ENCODE data around the gene C14orf39. TPM values are rescaled to one million over a fixed set of nuclear protein-coding genes. Genes with fewer than 3 reads are reported as not detected.

C14orf39 gene
- total and polyA plus RNA-seq, 2 of the 13 experiments (the other 11 are each of a cell fraction or from before 2014, with no cell fraction given) = not detected

DNA sequence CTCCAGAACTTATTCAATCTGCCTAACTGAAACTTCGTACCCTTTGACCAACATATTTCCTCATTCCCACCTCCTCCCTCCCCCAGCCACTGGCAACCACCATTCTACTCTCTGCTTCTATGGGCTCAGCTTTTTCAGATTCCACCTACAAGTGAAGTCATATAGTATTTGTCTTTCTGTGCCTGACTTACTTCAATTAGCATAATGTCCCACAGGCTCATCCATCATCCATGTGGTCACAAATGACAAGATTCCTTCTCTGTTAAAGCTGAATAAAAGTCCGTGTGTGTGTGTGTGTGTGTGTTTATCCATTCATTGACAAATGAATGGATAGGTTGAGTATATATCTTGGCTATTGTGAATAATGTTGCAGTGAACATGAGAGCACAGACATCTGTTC is 1.3 kb upstream of the C14orf39 start (continued):
- TF ChIP-seq, protein P1, sequence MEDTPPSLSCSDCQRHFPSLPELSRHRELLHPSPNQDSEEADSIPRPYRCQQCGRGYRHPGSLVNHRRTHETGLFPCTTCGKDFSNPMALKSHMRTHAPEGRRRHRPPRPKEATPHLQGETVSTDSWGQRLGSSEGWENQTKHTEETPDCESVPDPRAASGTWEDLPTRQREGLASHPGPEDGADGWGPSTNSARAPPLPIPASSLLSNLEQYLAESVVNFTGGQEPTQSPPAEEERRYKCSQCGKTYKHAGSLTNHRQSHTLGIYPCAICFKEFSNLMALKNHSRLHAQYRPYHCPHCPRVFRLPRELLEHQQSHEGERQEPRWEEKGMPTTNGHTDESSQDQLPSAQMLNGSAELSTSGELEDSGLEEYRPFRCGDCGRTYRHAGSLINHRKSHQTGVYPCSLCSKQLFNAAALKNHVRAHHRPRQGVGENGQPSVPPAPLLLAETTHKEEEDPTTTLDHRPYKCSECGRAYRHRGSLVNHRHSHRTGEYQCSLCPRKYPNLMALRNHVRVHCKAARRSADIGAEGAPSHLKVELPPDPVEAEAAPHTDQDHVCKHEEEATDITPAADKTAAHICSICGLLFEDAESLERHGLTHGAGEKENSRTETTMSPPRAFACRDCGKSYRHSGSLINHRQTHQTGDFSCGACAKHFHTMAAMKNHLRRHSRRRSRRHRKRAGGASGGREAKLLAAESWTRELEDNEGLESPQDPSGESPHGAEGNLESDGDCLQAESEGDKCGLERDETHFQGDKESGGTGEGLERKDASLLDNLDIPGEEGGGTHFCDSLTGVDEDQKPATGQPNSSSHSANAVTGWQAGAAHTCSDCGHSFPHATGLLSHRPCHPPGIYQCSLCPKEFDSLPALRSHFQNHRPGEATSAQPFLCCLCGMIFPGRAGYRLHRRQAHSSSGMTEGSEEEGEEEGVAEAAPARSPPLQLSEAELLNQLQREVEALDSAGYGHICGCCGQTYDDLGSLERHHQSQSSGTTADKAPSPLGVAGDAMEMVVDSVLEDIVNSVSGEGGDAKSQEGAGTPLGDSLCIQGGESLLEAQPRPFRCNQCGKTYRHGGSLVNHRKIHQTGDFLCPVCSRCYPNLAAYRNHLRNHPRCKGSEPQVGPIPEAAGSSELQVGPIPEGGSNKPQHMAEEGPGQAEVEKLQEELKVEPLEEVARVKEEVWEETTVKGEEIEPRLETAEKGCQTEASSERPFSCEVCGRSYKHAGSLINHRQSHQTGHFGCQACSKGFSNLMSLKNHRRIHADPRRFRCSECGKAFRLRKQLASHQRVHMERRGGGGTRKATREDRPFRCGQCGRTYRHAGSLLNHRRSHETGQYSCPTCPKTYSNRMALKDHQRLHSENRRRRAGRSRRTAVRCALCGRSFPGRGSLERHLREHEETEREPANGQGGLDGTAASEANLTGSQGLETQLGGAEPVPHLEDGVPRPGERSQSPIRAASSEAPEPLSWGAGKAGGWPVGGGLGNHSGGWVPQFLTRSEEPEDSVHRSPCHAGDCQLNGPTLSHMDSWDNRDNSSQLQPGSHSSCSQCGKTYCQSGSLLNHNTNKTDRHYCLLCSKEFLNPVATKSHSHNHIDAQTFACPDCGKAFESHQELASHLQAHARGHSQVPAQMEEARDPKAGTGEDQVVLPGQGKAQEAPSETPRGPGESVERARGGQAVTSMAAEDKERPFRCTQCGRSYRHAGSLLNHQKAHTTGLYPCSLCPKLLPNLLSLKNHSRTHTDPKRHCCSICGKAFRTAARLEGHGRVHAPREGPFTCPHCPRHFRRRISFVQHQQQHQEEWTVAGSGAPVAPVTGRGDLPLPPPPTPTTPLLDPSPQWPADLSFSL (CRISPR knock-in tag; IDR thresholded peaks at IDR 0.05) = no peak
- TF ChIP-seq, protein P2, sequence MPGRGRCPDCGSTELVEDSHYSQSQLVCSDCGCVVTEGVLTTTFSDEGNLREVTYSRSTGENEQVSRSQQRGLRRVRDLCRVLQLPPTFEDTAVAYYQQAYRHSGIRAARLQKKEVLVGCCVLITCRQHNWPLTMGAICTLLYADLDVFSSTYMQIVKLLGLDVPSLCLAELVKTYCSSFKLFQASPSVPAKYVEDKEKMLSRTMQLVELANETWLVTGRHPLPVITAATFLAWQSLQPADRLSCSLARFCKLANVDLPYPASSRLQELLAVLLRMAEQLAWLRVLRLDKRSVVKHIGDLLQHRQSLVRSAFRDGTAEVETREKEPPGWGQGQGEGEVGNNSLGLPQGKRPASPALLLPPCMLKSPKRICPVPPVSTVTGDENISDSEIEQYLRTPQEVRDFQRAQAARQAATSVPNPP (CRISPR knock-in tag; IDR thresholded peaks at IDR 0.05) = no peak
- TF ChIP-seq SSRP1 (CRISPR knock-in tag; IDR thresholded peaks at IDR 0.05) (no peak), CCAR2 (optimal IDR thresholded peaks at IDR 0.05; ENCODE audit: low read depth, low read length) (no peak), ZNF660 (CRISPR knock-in tag; IDR thresholded peaks at IDR 0.05; ENCODE audit: borderline replicate concordance, low read depth) (no peak), SMYD3 (CRISPR knock-in tag; IDR thresholded peaks at IDR 0.05) (no peak), MIXL1 (CRISPR knock-in tag; IDR thresholded peaks at IDR 0.05) (no peak)
- TF ChIP-seq, protein P3, sequence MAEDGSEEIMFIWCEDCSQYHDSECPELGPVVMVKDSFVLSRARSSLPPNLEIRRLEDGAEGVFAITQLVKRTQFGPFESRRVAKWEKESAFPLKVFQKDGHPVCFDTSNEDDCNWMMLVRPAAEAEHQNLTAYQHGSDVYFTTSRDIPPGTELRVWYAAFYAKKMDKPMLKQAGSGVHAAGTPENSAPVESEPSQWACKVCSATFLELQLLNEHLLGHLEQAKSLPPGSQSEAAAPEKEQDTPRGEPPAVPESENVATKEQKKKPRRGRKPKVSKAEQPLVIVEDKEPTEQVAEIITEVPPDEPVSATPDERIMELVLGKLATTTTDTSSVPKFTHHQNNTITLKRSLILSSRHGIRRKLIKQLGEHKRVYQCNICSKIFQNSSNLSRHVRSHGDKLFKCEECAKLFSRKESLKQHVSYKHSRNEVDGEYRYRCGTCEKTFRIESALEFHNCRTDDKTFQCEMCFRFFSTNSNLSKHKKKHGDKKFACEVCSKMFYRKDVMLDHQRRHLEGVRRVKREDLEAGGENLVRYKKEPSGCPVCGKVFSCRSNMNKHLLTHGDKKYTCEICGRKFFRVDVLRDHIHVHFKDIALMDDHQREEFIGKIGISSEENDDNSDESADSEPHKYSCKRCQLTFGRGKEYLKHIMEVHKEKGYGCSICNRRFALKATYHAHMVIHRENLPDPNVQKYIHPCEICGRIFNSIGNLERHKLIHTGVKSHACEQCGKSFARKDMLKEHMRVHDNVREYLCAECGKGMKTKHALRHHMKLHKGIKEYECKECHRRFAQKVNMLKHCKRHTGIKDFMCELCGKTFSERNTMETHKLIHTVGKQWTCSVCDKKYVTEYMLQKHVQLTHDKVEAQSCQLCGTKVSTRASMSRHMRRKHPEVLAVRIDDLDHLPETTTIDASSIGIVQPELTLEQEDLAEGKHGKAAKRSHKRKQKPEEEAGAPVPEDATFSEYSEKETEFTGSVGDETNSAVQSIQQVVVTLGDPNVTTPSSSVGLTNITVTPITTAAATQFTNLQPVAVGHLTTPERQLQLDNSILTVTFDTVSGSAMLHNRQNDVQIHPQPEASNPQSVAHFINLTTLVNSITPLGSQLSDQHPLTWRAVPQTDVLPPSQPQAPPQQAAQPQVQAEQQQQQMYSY (CRISPR knock-in tag; IDR thresholded peaks at IDR 0.05) = no peak
